Islet of Langerhans (tissue), 1 donor: ENCODE data around the gene GPS1.

Experiments used
- FAIRE-seq: peaks from one replicate; lab custom pipeline; 2011; peaks lifted over from hg19 to GRCh38; lab: Jason Lieb, UNC

GPS1 gene

GRCh38 chr17:82051776-82052637 is at the start of gene GPS1, which contains the start of gene RFNG:
Gene GPS1 (plus strand): TSS chr17:82051898. CDS start chr17:82051932, 34 bp downstream.
Gene RFNG (minus strand): TSS chr17:82051811. CDS start chr17:82051766, 45 bp downstream.
- no peak for FAIRE-seq

GRCh38 chr17:82003411-82004381 is 48.0 kb upstream of the GPS1 start:
- no peak for FAIRE-seq

GRCh38 chr17:82004517-82005455 is 46.9 kb upstream of the GPS1 start:
- FAIRE-seq: no peak

GRCh38 chr17:82005701-82006348 is 45.9 kb upstream of the GPS1 start:
- no peak for FAIRE-seq

GRCh38 chr17:82006468-82007227 is 45.0 kb upstream of the GPS1 start:
- no peak for FAIRE-seq

GRCh38 chr17:82007228-82007494 is 44.5 kb upstream of the GPS1 start:
- no peak for FAIRE-seq

- no peak for FAIRE-seq
Observed at GRCh38 chr17:82007495-82008257, 44.0 kb upstream of the GPS1 start.

- FAIRE-seq: no peak
Observed at GRCh38 chr17:82008258-82008940, 43.3 kb upstream of the GPS1 start.

GRCh38 chr17:82008941-82009405 is 42.7 kb upstream of the GPS1 start:
- no peak for FAIRE-seq

- no peak for FAIRE-seq
Observed at GRCh38 chr17:82009413-82009812, 42.3 kb upstream of the GPS1 start.

GRCh38 chr17:82010575-82011525 is 40.8 kb upstream of the GPS1 start:
- FAIRE-seq: no peak

GRCh38 chr17:82011617-82012187 is 40.0 kb upstream of the GPS1 start:
- no peak for FAIRE-seq

GRCh38 chr17:82012261-82012639 is 39.4 kb upstream of the GPS1 start:
- no peak for FAIRE-seq

- no peak for FAIRE-seq
Observed at GRCh38 chr17:82012640-82013295, 38.9 kb upstream of the GPS1 start.

- FAIRE-seq: no peak
Observed at GRCh38 chr17:82013341-82013740, 38.4 kb upstream of the GPS1 start.

- FAIRE-seq: no peak
Observed at GRCh38 chr17:82013772-82014321, 37.9 kb upstream of the GPS1 start.

GRCh38 chr17:82014432-82014831 is 37.3 kb upstream of the GPS1 start:
- FAIRE-seq: no peak
